MM.1S (cell line): ENCODE data around the gene RAD54L2.

Experiments
- DNase-seq: peaks from one replicate; pipeline ENCODE4 v3.0.0-alpha.2; 2015
- H2AFZ ChIP-seq: fragments of 300-600 bp; sonication (generic); 2 replicates; pipeline ENCODE4 v1.6.0; 2016; ENCODE audit warnings: antibody characterized with exemption, low read length
- H3F3A ChIP-seq: fragments of 300-600 bp; sonication (generic); 2 replicates; pipeline ENCODE4 v1.6.1; 2016; ENCODE audit warnings: mild to moderate bottlenecking, antibody characterized with exemption, low read length, moderate library complexity, mixed read lengths; ENCODE audit not compliant: insufficient read depth
- H3K27ac ChIP-seq: fragments of 300-600 bp; sonication (generic); 2 replicates; pipeline ENCODE4 v1.5.1; 2016; ENCODE audit warnings: mild to moderate bottlenecking, low read length
- H3K27me3 ChIP-seq: fragments of 300-600 bp; sonication (generic); replicated peaks from 2 replicates; pipeline ENCODE4 v1.6.0; 2016; ENCODE audit warnings: low read length; ENCODE audit not compliant: insufficient read depth
- H3K36me3 ChIP-seq: fragments of 300-600 bp; sonication (generic); replicated peaks from 2 replicates; pipeline ENCODE4 v1.6.1; 2016; ENCODE audit warnings: mild to moderate bottlenecking, low read length, mixed read lengths; ENCODE audit not compliant: insufficient read depth
- H3K4me1 ChIP-seq: fragments of 300-600 bp; sonication (generic); 2 replicates; pipeline ENCODE4 v1.6.1; 2016; ENCODE audit warnings: low read length, mixed read lengths
- H3K4me2 ChIP-seq: fragments of 300-600 bp; sonication (generic); 2 replicates; pipeline ENCODE4 v1.6.0; 2016; ENCODE audit warnings: low read depth, low read length
- H3K4me3 ChIP-seq: fragments of 300-600 bp; sonication (generic); 2 replicates; pipeline ENCODE4 v1.5.1; 2016; ENCODE audit warnings: low read length, mixed read lengths
- H3K79me2 ChIP-seq: fragments of 300-600 bp; sonication (generic); 2 replicates; pipeline ENCODE4 v1.6.1; 2016; ENCODE audit warnings: mixed run types, low read length, mixed read lengths
- H3K9ac ChIP-seq: fragments of 300-600 bp; sonication (generic); 2 replicates; pipeline ENCODE4 v1.6.1; 2016; ENCODE audit warnings: low read length, mixed read lengths
- H3K9me2 ChIP-seq: fragments of 300-600 bp; sonication (generic); replicated peaks from 2 replicates; pipeline ENCODE4 v1.6.1; 2016; ENCODE audit warnings: mild to moderate bottlenecking, low read length, mixed read lengths; ENCODE audit not compliant: insufficient read depth
- H3K9me3 ChIP-seq: fragments of 300-600 bp; sonication (generic); replicated peaks from 2 replicates; pipeline ENCODE4 v1.6.1; 2016; ENCODE audit warnings: mild to moderate bottlenecking, low read length, mixed read lengths; ENCODE audit not compliant: insufficient read depth
- H4K20me1 ChIP-seq: fragments of 300-600 bp; sonication (generic); 2 replicates; pipeline ENCODE4 v1.6.1; 2016; ENCODE audit warnings: mild to moderate bottlenecking, low read length, moderate library complexity, mixed read lengths; ENCODE audit not compliant: insufficient read depth
- EZH2 ChIP-seq: fragments of 300-600 bp; sonication (generic); optimal IDR thresholded peaks from 2 replicates; pipeline ENCODE3; 2017; ENCODE audit warnings: low read depth, mild to moderate bottlenecking, antibody characterized with exemption, low read length, mixed read lengths
- EZH2phosphoT487 ChIP-seq: fragments of 300-600 bp; sonication (generic); IDR thresholded peaks from 2 replicates; pipeline ENCODE4 v1.6.1; 2018; ENCODE audit warnings: antibody characterized with exemption, low read length
- TF ChIP-seq, protein P1 (sequence below): fragments of 300-600 bp; sonication (generic); IDR thresholded peaks from 2 replicates; pipeline ENCODE4 v1.5.1; 2016; ENCODE audit warnings: antibody characterized with exemption, low read length, mixed read lengths

Gene RAD54L2

DNA sequence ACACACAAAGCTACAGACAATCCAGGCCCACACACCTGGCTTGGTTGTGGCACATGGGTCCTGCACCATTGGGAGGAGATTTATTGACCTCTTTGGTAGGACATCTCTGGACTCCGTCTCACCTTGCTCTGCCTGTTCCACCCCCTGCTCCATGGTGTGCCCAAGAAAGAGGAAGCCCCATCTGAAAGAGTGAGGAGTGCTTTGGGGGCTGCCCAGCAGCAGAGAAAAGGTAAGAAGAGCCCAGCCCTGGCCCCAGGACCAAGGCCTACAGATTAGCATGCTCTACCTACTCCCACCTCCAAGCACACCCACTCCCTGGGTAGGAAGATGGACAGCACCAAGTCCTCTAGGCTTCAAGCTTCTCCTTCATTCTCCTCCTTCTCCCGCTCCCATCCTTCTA is 35.5 kb upstream of the RAD54L2 start:
- no peaks in the 10 kb centered on the region for H3K27me3 ChIP-seq
- H3K4me2 ChIP-seq, result no peak overlapping the region
- no peaks in the 10 kb centered on the region for H3K9me3 ChIP-seq
- no peak overlapping the region for H3K9ac ChIP-seq
- no peak overlapping the region for H3K4me3 ChIP-seq
- no peaks in the 10 kb centered on the region for H3K4me1 ChIP-seq
- peaks cover 15% of the 10 kb centered on the region for H3K79me2 ChIP-seq
- no peak for DNase-seq
- no peak overlapping the region for H3K27ac ChIP-seq
- TF ChIP-seq, protein P1, sequence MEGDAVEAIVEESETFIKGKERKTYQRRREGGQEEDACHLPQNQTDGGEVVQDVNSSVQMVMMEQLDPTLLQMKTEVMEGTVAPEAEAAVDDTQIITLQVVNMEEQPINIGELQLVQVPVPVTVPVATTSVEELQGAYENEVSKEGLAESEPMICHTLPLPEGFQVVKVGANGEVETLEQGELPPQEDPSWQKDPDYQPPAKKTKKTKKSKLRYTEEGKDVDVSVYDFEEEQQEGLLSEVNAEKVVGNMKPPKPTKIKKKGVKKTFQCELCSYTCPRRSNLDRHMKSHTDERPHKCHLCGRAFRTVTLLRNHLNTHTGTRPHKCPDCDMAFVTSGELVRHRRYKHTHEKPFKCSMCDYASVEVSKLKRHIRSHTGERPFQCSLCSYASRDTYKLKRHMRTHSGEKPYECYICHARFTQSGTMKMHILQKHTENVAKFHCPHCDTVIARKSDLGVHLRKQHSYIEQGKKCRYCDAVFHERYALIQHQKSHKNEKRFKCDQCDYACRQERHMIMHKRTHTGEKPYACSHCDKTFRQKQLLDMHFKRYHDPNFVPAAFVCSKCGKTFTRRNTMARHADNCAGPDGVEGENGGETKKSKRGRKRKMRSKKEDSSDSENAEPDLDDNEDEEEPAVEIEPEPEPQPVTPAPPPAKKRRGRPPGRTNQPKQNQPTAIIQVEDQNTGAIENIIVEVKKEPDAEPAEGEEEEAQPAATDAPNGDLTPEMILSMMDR, result no peak
- TF ChIP-seq EZH2phosphoT487, result no peak
- no peak for TF ChIP-seq EZH2
- no peak overlapping the region for H2AFZ ChIP-seq
- H3K36me3 ChIP-seq, result no peaks in the 10 kb centered on the region
- 0 out of 2 replicates have a peak, but pooled peaks cover 13% of the 10 kb centered on the region for H3F3A ChIP-seq
- no peaks in the 10 kb centered on the region; the same call in 1 of the 2 replicates for H4K20me1 ChIP-seq
- H3K9me2 ChIP-seq, result no peaks in the 10 kb centered on the region

DNA sequence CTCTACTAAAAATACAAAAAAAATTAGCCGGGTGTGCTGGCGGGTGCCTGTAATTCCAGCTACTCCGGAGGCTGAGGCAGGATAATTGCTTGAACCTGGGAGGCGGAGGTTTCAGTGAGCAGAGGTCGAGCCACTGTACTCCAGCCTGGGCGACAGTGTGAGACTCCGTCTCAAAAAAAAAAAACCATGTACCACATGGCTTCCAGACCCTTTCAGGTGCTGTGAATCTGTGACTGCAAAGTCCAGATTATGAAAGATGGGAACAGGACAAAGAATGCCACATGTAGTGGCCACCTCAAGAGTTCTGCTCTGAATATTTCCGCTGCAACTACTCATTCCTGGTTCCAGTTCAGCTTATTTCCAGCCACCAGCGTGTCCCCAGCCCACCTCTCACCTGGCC is 30.3 kb upstream of the RAD54L2 start:
- H3K9ac ChIP-seq, result no peak overlapping the region
- H3K9me2 ChIP-seq, result no peaks in the 10 kb centered on the region
- no peak overlapping the region for H3K27ac ChIP-seq
- H4K20me1 ChIP-seq, result no peaks in the 10 kb centered on the region
- DNase-seq, result no peak
- no peaks in the 10 kb centered on the region for H3K9me3 ChIP-seq
- no peaks in the 10 kb centered on the region for H3F3A ChIP-seq
- no peak overlapping the region for H3K4me3 ChIP-seq
- no peaks in the 10 kb centered on the region for H3K36me3 ChIP-seq
- TF ChIP-seq, protein P1, result no peak
- TF ChIP-seq EZH2 (no peak), EZH2phosphoT487 (no peak)
- H3K27me3 ChIP-seq, result no peaks in the 10 kb centered on the region
- H3K4me2 ChIP-seq, result no peak overlapping the region
- H3K4me1 ChIP-seq, result no peaks in the 10 kb centered on the region
- no peaks in the 10 kb centered on the region for H3K79me2 ChIP-seq
- no peak overlapping the region for H2AFZ ChIP-seq

DNA sequence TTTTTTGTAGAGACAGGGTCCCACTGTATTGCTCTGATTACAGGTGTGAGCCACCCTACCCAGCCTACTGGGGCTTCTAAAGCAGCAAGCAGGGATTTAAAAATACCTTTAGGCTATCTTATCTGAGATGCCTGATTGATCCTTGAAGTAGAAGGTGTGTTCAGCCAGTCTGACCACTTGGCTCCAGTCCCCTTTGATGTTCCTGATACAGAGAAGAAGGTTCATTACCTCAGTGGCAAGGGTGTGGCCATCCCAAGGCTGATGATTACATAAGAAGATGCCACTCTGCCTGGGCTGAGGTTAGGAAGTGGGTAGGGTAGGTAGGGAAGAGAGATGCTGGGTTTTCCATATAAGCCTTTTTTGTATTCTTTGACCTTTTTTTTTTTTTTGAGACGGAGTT is 27.5 kb upstream of the RAD54L2 start:
- Histone ChIP-seq H3K27me3 (no peaks in the 10 kb centered on the region), H3K36me3 (no peaks in the 10 kb centered on the region), H3K9me2 (no peaks in the 10 kb centered on the region), H3K79me2 (no peaks in the 10 kb centered on the region), H3K27ac (no peak overlapping the region), H3K4me3 (no peak overlapping the region), H3F3A (no peaks in the 10 kb centered on the region), H3K9me3 (no peaks in the 10 kb centered on the region), H3K9ac (no peak overlapping the region), H3K4me2 (no peak overlapping the region), H3K4me1 (no peaks in the 10 kb centered on the region), H2AFZ (no peak overlapping the region), H4K20me1 (no peaks in the 10 kb centered on the region)
- no peak for DNase-seq
- TF ChIP-seq, protein P1, result no peak
- TF ChIP-seq EZH2 (no peak), EZH2phosphoT487 (no peak)
